Thoracic aorta endothelial cell (primary cell): ENCODE results near the gene LMX1A. TPM values are rescaled to one million over a fixed set of nuclear protein-coding genes. Genes with fewer than 3 reads are reported as not detected.

Experiments
- total RNA-seq: library from RNA; depleted of rRNA; stranded (reverse); fragments of >200 nt; gene quantifications from 2 replicates; pipeline ENCODE4 v1.2.3, GENCODE V29; 2012

Gene LMX1A
- not detected in 2 replicates for total RNA-seq

GRCh38 chr1:165355977-165356811 lies at the start of gene LMX1A:
Gene LMX1A (minus strand): TSS chr1:165356715. CDS start chr1:165355559, 1,156 bp downstream.

Other genes with a start within 250 kb of the LMX1A start
- gene RXRG, start 88.4 kb upstream of the LMX1A start, total RNA-seq, result not detected in 2 replicates
- not detected in 2 replicates for gene LRRC52, start 187.3 kb upstream of the LMX1A start, total RNA-seq